Limb (tissue), 2 donors: ENCODE results near the gene ZMYND11.

Experiments used
- DNase-seq, 2 donors: peaks; one replicate each; pipeline ENCODE4 v3.0.0-alpha.2; 2016; ENCODE audit errors: extremely low spot score in 2 of 2

ZMYND11 gene

DNA sequence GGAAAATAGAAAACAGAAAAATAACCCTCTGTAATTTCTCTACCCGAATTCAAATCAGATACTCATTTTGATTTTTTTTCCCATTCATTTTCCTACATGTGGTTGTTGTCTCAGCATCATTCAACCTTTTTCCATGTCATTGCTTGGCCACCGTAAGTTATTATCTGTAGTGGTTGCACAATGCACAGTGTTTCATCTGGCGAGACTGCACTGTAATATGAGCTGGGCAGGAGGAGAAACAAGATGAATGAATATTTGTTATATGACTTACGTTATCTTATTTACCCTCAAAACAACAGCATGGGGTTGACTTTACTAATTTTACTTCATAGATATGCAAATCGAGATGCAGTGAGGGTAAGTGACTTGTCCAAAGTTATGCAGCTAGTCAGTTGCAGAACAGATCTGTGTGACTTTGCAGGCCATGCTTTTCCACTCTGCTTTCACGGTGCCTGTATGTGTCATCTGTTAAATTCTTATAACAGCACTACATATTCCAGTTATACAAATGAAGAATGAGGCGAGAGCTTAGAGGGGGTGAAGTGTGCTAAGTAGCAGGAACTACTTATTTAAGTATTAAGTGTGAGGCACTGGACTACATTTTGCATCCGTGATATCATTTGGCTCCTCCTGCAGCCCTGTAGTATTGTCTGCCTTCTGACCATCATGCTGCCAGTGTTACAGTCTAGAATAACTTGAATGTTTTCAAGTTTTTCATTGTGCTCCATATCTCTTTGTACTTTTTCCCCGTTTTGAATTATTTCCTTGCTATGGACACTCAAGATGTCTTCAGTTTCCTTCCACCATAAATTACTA lies 56.7 kb downstream of the ZMYND11 start:
- no peak for DNase-seq

DNA sequence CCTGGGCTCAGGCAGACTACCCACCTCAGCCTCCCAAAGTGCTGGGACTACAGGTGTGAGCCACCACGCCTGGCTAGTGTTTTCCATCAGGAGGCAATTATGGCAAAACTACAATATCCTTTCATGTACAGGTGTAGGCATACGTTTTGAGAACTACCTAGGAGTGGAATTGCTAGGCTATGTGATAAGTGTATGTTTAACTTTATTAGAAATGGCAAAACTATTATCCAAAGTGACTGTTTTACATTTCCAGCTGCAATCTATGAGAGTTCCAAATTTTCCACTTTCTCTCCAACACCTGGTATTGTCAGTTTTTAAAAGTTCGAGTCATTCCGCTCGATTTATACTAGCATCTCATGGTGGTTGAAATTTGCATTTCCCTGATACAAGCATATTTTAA lies 59.0 kb downstream of the ZMYND11 start:
- DNase-seq, result no peak

DNA sequence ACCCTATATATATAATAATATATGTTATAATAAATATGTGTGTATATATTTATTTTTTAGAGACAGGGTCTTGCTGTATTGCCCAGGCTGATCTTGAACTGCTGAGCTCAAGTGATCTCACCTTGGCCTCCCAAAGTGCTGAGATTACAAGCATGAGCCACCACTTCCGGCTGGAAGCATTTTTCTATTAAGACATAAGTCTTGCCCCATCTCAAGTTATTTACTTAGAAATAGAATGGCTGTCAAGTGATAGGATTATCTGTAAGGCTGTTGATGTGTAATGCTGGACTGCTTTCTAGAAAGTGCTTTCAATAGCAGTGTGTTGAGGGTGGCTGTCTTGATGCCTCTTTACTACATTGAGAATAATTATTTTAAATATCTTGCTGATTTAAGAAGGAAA lies 65.2 kb downstream of the ZMYND11 start:
- DNase-seq, result no peak

DNA sequence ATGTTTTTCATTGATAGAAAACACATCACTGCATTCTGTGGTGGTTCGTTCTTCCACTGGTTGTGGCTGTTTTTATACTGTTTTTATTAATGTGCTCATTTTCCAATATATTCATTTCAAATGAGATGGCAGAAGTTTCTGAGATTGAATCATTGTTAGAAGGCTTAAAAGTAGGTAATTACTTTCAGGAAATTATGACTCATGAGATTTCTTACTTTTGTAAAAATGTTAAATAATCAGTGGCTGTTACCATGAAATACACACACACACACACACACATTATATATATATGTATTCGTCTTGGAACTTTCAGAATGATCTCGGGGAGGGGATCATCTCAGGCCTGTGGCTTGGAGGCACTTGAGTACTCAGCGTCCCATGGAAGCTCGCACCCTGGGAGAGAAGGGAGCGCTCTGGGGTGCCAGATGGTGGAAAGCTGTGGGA lies 66.1 kb downstream of the ZMYND11 start:
- DNase-seq, result no peak

DNA sequence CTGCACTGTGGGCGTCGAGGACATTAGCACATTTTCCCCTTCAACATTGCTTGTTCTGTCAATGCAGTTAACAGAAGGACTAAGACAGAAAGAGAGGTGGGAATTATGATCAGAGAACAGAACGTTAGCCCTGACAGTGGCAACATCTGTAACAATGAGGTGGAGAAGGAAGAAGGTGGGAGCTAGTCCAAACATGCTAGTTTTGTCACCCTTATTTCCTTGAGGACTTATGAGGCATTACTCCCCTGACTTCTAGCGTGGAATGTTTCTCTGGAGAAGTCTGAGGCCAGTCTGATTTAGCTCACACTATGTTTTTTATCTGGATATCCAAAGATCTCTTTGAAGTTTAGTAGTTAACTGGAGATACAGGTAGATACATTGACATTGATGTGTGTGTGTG lies 73.4 kb downstream of the ZMYND11 start:
- no peak for DNase-seq

DNA sequence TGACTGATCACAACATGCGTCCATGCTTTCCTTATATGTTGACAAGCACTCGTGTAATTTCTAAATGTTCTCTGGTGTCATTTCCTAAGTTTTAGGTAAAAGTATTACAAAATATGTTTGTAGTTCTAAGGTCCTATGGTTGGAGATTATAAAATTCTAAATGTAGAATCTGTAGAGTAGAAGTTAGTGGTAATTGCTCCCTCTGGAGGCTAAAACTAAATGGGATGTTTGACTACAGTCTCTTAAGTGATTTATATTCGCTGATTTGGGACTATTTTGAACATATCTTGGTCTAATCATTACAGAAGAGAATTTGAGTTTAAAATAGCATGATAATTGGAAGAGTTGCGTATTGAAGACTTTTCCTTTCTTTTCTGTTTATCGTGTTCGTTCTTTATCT lies 74.1 kb downstream of the ZMYND11 start:
- no peak for DNase-seq

DNA sequence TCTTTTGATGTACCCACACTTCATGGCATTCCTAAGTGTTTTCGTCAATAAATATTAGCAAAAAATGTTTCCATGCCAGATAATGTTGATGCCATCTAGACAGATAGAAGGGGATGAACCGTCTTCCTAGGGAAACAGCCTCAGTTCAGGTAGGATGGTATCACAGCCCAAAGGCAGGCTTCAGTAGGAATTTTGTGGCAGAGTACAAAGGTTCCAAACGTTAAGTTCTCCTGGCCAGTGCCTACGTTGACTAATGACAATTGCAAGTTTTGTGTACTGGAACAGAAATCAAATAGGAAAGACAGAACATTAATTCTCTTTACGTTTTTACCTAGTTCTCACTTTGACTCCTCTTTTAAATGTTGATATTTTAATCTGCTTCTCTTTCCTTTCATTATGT lies 75.0 kb downstream of the ZMYND11 start:
- no peak for DNase-seq

DNA sequence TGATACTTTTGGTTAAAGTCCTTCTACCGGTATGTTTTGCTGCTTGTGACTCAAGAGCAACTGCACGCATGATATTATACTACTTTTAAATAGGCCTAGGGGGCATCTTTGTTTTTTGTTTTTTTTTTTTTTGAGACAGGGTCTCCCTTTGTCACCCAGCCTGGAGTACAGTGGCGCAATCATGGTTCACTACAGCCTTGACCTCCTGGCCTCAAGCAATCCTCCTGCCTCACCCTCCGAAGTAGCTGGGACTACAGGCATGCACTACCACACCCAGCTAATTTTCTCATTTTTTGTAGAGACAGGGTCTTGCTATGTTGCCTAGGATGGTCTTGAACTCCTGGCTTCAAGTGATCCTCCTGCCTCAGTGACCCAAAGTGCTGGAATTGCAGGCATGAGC lies 80.2 kb downstream of the ZMYND11 start:
- no peak for DNase-seq

DNA sequence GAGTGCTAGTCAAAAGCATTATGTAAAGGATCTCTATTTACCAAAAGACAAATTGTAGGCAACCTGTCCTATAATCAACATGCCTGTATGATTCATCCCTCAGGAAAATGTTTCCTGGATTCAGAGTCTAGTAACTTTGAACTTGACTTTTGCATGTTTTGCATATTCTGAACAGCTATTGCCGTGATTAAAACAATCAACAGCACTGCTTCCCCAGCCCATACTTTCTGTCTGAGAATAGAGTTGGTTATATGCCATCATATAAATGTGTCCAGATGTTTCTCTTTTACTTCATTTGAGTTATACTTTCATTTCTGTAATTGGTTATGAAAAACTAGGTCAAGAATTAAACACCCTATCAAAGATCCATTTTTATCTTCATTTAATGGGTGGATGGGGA lies 83.5 kb downstream of the ZMYND11 start:
- no peak for DNase-seq

DNA sequence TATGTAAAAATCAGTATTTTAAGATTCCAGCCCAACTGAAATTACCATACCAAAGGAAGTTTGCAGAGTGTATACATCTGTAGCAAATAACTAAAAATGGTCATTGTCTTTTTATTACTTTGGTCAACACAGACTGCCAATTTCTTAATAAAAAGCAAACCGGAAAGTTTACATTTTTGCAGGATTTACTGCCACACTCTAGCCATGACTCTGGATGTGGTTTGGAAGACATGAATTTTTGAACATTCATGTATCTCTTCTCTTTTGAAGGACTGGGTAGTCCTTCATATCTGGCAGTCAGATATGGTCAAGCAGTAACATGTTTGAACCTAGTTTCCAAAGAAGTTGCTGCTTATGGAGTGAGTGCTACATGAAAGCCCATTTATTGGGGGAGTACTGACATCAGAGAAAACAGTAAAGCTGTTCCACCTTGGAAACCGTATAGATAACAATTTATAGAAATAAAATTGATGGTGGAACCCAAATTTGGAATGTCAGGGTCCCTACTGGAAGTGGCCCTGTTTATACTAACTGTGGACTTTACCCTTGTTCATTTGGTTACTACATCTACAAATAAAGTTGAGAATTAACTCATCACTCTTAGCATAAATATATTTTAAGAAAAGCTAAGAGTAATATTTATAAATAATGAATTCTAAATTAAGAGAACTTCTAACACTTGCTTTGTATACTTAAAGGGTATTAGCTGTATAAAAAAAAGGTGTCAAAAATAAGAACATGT lies 84.6 kb downstream of the ZMYND11 start:
- no peak for DNase-seq

DNA sequence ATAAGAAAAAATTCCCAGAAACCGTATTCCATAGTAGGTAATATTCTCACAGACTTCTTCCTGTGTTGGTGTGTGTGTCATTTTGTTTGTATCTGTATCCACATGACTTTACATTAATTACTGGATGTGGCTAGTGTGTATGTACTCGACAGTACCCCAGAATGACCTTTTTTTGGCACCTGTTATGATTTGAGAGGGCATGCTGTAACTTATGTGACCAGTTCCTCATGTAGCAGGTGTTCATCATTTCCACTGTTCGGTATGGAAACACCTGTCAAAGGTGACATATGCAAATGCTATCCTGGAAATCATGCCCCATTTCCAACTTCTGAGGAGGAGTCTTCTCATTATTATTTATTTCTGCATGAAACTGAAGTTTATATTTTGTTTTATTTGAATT lies 89.3 kb downstream of the ZMYND11 start:
- no peak for DNase-seq

DNA sequence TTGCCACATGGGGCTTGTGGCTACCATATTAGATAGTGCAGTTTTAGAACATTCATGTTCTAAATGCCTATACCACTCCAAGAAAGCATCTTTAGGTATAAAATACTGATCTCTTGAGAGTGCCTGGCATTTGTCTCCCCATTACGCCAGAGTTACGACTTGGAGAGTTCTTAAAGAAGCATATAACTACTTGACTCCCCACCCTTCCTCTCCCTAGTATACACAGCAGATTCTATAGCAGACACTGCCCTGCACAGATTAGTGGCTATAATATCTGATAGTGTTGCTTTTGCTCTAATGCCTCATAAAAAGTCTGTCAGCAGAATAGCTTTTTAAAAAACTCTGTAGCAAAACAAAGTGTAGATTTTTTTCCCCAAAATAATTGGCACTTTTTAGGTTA lies 90.8 kb downstream of the ZMYND11 start:
- no peak for DNase-seq

DNA sequence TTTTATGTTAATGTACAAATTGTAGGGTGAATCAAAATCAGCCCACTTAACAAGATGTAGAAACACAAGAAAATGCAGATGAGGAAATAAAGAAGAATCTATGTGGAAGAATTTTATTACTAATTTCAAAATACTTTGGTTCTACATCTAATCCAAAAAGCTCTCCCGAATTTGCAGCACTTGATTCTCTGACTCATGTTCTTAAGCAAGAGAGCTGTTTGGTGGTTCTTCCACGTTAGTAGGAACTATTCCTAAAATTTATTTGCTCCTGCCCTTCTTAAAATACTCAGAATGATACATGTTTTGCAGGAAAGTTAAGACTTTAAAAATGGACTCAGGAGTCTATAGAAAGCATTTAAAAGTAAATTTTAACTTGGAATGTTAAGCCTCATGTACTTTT lies 91.8 kb downstream of the ZMYND11 start:
- no peak for DNase-seq

DNA sequence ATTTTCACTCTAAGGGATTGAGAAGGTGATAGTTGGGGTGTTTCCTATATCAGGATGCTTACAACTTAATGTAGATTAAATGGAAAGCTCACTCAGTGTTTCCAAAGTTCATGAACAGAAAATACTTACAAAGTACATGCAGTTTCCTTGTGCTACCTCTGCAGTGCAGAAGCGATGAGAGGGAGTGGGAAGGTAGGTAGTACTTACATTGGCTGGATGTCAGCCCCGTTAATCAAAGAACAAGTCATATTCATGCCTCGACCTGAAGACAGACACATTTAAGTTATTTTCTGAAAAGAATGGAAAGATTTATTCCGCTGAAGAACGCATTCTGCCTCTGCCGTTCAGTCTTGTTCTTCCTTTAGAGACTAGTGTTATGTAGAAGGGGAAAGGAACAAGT lies 93.1 kb downstream of the ZMYND11 start:
- DNase-seq, result no peak

DNA sequence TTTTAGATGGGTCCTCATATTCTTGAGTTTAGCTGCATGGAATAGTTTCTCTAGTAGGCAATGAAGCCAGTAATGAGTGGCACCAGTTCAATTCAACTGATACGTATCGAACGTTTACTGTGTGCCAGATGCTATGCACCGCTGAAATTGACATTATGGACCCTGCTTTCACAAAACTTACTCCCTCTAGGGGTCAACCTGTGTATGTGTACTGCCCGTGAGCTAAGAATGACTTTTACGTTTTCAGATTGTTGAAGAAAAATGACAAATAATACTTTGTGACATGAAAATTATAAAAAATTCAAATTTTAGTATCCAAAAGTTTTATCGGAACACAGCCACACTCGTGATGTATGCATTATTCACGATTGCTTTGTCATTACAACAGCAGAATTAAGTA lies 95.5 kb downstream of the ZMYND11 start:
- no peak for DNase-seq

DNA sequence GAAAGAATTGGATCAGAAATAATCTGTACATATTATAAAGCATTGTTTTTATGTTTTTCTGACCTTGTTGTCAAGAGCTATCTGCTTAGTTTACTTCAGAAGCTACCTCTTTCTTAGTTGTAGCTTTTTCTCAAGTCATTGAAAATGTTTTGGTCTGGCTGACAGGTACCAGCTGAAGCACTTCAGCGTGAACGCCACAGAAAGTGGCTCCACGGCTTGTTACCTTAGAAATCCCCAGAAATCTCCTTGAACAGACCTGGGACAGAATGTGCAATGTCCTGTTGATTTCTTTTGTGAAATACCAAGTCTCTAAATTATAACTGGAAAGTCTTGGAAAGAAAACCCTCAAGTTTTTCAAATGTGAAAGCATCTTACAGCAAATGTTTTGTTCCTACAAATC lies 96.8 kb downstream of the ZMYND11 start:
- no peak for DNase-seq

DNA sequence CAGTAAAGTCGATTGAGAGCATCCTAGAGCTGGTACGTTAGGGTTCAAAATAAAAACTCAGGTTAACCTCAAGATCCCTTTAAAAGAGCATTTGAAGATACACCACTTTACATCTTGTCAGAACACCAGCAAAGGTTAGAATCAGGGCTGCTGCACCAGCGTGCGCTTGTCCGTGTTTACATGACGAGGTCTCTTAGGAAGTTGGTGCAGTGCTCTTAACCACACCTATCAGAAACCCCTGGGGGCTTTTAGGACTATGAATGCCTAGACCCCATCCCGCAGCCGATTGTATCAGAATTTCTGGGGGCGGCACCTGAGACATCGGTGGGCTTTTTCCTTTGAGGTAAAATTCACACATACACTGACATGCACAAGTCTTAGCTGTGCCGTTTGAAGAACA lies 97.6 kb downstream of the ZMYND11 start:
- DNase-seq, result no peak

DNA sequence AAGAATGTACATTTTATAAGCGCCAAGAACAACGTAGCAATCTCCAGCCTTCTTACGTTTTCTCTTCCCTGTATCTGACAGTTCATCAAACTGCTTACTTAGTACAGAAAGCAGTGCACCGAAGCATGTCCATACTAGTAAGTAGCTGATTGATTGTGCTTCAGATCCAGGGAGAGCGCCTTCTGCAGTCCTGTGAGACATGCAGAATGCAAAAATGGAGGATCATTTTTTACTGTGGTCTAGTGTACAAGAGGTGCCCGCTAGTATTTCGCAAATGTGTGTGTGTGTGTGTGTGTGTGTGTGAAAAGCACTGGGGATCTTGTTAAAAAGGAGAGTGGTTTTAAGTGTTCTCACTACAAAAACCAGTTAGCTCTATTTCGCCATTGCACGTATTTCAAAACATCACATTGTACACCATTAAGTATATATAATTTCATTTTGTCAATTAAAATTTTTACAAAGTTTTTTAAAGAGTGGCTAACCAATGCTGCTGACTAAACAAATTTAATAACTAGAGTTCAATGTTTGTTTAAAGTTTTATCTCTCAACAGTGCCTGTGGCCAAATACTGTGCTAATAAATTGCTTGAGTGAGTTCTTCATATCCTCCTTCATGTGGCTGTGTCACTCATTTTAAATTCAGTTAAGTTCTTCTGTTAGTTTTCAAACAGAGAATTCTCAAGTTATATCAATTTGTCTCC lies 99.6 kb downstream of the ZMYND11 start:
- DNase-seq, result no peak

DNA sequence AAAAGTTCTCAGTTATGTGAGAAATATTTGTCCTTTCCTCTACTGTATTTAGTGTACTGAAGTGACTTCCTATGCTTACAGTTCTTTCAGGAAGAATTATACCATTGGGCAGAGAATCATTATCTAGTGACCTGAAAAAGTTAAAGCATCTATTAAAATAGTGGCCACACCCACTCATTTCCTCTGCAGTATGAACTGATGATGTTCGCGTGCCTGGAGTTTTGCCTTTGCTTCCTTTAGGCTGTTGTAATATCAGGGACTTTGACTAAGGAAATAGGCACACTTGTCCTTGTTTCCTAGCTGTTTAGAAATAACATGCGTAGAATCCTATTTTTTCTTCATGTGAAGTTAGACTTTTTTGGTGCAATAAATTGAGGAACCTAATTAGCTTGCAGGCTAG lies 100.7 kb downstream of the ZMYND11 start:
- no peak for DNase-seq

DNA sequence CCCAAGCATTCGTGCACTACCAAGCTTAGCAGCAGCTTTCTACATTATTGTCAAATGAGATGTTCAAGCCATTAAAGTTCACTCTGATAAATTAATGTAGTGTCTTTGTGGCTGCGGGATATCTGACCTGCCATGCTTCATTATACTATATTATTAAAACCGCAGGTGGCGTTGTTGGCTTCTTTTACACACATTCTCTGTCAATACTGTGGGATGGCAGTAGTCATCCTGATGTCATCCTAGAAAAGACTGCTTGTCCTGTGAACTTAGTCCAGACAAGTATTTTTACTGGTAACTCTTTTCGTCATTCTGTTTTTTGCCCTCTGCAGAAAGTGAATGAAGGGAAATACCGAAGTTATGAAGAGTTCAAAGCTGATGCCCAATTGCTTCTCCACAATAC lies 103.9 kb downstream of the ZMYND11 start:
- no peak for DNase-seq

DNA sequence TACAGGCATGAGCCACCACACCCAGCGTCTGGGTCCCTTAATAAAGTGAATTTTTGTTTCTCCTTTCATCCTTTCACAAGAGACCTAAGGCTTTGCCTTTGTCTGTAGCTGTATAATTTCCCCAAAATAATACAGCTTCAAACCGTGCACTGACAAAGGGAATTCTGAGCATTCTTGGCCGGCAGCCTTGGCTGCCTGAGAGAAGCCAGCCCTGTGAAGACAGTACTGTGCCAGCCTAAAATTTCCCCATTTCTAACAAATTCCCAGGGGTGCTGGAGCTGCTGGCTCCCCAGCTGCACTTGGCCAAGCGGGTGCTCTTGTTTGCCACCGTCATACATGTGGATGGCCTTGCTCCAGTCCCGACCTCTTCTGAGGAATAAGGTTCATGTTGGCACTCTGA lies 106.2 kb downstream of the ZMYND11 start:
- DNase-seq, result no peak

DNA sequence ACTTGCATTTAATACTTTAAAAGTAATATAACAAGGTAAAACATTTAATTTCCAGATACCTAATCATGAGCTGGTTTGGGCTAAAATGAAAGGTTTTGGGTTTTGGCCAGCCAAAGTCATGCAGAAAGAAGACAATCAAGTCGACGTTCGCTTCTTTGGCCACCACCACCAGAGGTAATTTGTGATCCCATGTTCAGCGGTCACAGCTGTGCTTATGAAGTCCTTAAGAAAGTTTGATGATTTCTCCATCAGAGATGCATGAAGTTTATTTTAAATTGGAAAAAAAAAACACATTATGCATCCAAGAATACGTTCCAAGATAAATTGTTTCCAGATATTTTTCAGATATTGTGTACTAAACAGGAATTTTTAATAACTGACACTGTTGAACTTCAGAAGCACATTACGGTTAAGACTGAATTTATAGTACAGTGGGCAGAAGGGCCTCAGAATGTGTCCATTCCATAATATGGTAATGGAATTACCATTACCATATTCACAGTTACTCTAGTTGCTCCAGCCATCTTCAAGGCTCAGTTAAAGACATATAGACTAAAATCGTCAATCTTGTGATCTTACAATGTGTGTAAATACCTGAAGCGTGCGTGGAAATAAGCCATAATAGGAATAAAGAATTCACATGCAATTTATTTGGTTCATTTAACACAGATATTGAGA lies 106.8 kb downstream of the ZMYND11 start:
- no peak for DNase-seq
